Measurements from ENCODE around the gene MPZL2. TPM values are rescaled to one million over a fixed set of nuclear protein-coding genes. Genes with fewer than 3 reads are reported as not detected.

The MPZL2 gene
- total and polyA plus RNA-seq, 2 of the 8 experiments (the other 6 are each of a cell fraction or from before 2014, with no cell fraction given), result 2.4 to 3.2 TPM

DNA sequence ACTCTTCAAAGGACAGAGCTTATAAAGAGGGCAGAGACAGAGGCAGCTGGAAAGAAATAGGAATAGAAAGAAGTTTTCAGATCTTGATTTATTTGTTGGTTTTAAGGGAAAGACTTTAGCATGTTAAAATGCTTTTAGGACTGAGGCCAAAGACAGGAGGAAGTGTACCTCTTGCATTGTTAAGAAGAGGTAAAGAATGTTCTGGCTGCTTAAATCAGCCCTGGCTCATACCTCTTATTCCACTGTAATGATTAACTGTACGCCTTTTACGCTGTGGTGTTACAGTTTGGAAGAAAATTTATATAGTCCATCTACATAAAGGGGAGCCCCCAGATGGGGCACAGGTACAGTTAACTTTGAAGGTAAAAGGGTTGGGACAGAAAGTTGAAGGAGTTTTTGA, 10.1 kb upstream of the MPZL2 start:
- FAIRE-seq (no peak), DNase-seq (ENCODE audit: low read depth in 1 of 2, low spot score in 2 of 2) (no peak)
- CTCF ChIA-PET (ENCODE audit: partially characterized antibody), result interaction anchor here (0.6 to 1.7 kb wide), 3 partner anchors 10 to 21 kb away, joined by 4 to 7 read pairs (median 4); partner anchors contain the start of gene MPZL2
- Histone ChIP-seq H3K18ac (ENCODE audit: extremely low read depth, low read length) (no peak overlapping the region), H3K27me3 (replicated peaks in 1 of 4; ENCODE audit: control insufficient read depth in 3 of 4, extremely low read depth in 1 of 4, insufficient read depth in 3 of 4, low read length in 3 of 4) (peaks cover 0 to 1% (median 0%) of the 10 kb centered on the region in 4 experiments; a peak in 1 of 7 replicates), H3K9ac (replicated peaks in 1 of 4; ENCODE audit: extremely low read depth in 1 of 4, low read depth in 3 of 4, low read length in 3 of 4) (no peak overlapping the region), H3K9me3 (ENCODE audit: insufficient read depth in 2 of 2, low read depth in 1 of 2, low read length in 1 of 2) (no peaks in the 10 kb centered on the region), H3K4me2 (ENCODE audit: insufficient read depth in 1 of 2, low read depth in 2 of 2, low read length in 2 of 2) (no peak overlapping the region), H2BK20ac (ENCODE audit: low read length) (no peak overlapping the region), H3K14ac (ENCODE audit: insufficient read length) (no peak overlapping the region), H2AK5ac (ENCODE audit: low read depth, low read length) (no peak overlapping the region), H2AFZ (ENCODE audit: low read length) (no peak overlapping the region), H3K23me2 (ENCODE audit: low read depth, low read length) (no peaks in the 10 kb centered on the region), H2BK5ac (ENCODE audit: low read depth, low read length) (no peak overlapping the region), H3K56ac (replicated peaks; ENCODE audit: insufficient read length, low read depth, low read length) (no peak overlapping the region), H3K36me3 (ENCODE audit: control insufficient read depth in 2 of 4, insufficient read depth in 4 of 4, low read length in 3 of 4) (no peaks in the 10 kb centered on the region), H3K23ac (ENCODE audit: insufficient read length) (no peak overlapping the region), H3K27ac (ENCODE audit: low read depth, low read length) (no peak overlapping the region), H2BK12ac (ENCODE audit: low read depth, low read length) (no peak overlapping the region), H3K79me1 (ENCODE audit: low read depth, low read length) (no peaks in the 10 kb centered on the region), H4K20me1 (replicated peaks in 1 of 2; ENCODE audit: control insufficient read depth in 1 of 2, insufficient read depth in 2 of 2, low read length in 2 of 2) (no peaks in the 10 kb centered on the region), H3K4ac (replicated peaks; ENCODE audit: insufficient read length, low read depth, low read length) (no peak overlapping the region), H2BK120ac (replicated peaks; ENCODE audit: low read depth, low read length) (no peak overlapping the region), H3K4me3 (ENCODE audit: extremely low read depth in 1 of 4, insufficient read depth in 2 of 4, low read depth in 3 of 4, low read length in 4 of 4) (no peak overlapping the region), H3K79me2 (ENCODE audit: control insufficient read depth in 1 of 2, insufficient read depth in 2 of 2, low read length in 2 of 2) (no peaks in the 10 kb centered on the region), H3K4me1 (replicated peaks in 1 of 4; ENCODE audit: control insufficient read depth in 3 of 4, insufficient read depth in 4 of 4, low read length in 3 of 4) (no peaks in the 10 kb centered on the region), H4K8ac (ENCODE audit: extremely low read depth, insufficient read depth, low read length) (no peak overlapping the region), H4K91ac (replicated peaks; ENCODE audit: insufficient read length, low read length) (no peak overlapping the region), H4K5ac (ENCODE audit: insufficient read length, low read depth, low read length) (no peak overlapping the region), H2BK15ac (ENCODE audit: low read length) (no peak overlapping the region)
- POLR2A ChIA-PET (ENCODE audit: partially characterized antibody), result no interaction called here
- 88% methylated on average over 2 of the region's 2 CpGs; no CpG with 5 or more reads in 1 of the 2 experiments for WGBS, 2 experiments (ENCODE audit: extremely low coverage in 1 of 2, insufficient coverage in 1 of 2, insufficient read length in 1 of 2, insufficient replicate concordance in 2 of 2, low coverage in 1 of 2, low lambda C conversion rate in 2 of 2, missing lambda C conversion rate in 1 of 2)
- no peak for TF ChIP-seq ZNF274 (IDR thresholded peaks at IDR 0.05; ENCODE audit: borderline replicate concordance, extremely low read depth, low read length)
- TF ChIP-seq GABPA (IDR thresholded peaks at IDR 0.05; ENCODE audit: borderline replicate concordance, insufficient read depth, low read length), result no peak

All from H1 (cell line).